LNCaP clone FGC (cell line): Measurements from ENCODE around the gene LENG8.

Source experiments
- DNase-seq: peaks from one replicate; pipeline ENCODE4 v3.0.0-alpha.2; 2011; ENCODE audit warnings: low read depth
- H3K4me3 ChIP-seq: 2 replicates; pipeline ENCODE4 v1.5.1; 2011; ENCODE audit warnings: mild to moderate bottlenecking, low read depth, low read length, control low read depth
- TF ChIP-seq, protein P1 (sequence below): IDR thresholded peaks from 2 replicates; pipeline ENCODE4 v1.5.1; 2012; ENCODE audit warnings: mild to moderate bottlenecking; ENCODE audit not compliant: control insufficient read depth, insufficient read depth; ENCODE audit errors: extremely low read depth

LENG8 gene

GRCh38 chr19:54433697-54434096 is 15.3 kb upstream of the LENG8 start:
- TF ChIP-seq, protein P1, sequence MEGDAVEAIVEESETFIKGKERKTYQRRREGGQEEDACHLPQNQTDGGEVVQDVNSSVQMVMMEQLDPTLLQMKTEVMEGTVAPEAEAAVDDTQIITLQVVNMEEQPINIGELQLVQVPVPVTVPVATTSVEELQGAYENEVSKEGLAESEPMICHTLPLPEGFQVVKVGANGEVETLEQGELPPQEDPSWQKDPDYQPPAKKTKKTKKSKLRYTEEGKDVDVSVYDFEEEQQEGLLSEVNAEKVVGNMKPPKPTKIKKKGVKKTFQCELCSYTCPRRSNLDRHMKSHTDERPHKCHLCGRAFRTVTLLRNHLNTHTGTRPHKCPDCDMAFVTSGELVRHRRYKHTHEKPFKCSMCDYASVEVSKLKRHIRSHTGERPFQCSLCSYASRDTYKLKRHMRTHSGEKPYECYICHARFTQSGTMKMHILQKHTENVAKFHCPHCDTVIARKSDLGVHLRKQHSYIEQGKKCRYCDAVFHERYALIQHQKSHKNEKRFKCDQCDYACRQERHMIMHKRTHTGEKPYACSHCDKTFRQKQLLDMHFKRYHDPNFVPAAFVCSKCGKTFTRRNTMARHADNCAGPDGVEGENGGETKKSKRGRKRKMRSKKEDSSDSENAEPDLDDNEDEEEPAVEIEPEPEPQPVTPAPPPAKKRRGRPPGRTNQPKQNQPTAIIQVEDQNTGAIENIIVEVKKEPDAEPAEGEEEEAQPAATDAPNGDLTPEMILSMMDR: no peak
- H3K4me3 ChIP-seq: no peak overlapping the region
- DNase-seq: no peak

DNA sequence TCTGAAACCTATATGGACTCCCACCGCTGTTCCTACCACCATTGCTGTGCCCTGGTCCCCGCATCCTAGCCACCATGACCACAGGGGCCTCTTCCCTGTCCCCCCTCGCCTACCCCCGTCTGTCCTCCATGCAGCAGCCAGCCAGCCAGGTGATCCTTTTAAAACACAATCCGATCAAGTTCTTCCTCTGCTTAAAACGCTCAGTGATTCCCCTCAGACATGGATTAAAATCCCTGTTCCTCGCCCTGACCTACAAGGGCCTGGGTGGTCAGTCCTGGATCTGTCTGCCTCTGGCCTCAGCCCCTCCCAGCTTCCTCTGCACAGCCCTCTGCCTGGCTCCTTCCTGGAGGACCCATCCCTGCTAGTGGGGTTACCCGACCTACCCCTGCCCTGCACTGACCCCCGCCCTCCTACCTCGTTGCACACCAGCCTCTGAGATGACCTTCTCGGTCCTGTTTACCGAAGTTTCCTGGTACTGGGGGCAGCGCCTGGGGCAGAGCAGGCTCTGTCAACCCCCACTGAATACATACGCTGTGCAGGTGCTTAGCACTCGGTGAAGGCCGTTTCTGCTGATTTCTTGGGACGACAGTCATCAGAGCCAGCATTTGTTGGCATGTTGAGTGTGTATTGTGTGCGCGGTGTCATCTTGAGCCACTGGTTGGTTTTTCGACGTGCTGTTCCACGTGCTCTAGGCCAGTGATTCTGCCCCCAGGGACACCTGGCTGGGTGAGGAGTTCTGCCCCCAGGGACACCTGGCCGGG is 14.7 kb upstream of the LENG8 start:
- no peak overlapping the region for H3K4me3 ChIP-seq
- TF ChIP-seq, protein P1: no peak
- no peak for DNase-seq

DNA sequence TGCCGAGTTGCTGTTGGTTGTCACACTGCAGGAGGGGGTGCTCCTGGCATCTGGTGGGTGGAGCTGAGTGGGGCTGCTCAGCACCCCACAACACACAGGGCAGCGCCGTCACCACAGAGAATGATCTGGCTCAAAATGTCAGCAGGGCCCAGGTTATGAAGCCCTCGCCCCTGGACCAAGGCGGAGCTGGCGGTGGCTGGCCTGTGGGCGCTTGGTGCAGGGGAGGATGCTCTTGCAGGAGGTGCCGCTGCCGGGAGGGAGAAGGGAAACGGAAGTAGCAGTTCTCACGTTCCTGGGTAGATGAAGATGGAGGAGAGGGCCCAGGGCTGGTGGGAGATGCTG is 14.2 kb upstream of the LENG8 start:
- TF ChIP-seq, protein P1: no peak
- no peak overlapping the region for H3K4me3 ChIP-seq
- no peak for DNase-seq

- H3K4me3 ChIP-seq: no peak overlapping the region
- DNase-seq: no peak
- TF ChIP-seq, protein P1: no peak
Measured at GRCh38 chr19:54435551-54436016, 13.4 kb upstream of the LENG8 start.

GRCh38 chr19:54436031-54436523 is 12.9 kb upstream of the LENG8 start:
- H3K4me3 ChIP-seq: no peak overlapping the region
- TF ChIP-seq, protein P1: no peak
- DNase-seq: no peak

- TF ChIP-seq, protein P1: no peak
- no peak for DNase-seq
- no peak overlapping the region for H3K4me3 ChIP-seq
Measured at GRCh38 chr19:54436628-54437252, 12.3 kb upstream of the LENG8 start.
